GM21390 (cell line): Measurements from ENCODE around the gene ACTR10.
A peak's percentile ranks its signal among the peaks of the same experiment; 100 is the strongest.

Source experiments
- ATAC-seq: cut with Tn5 transposase; IDR thresholded peaks from one replicate; pipeline ENCODE4 v1.9.1; 2021; ENCODE audit not compliant: unreplicated experiment

Gene ACTR10

GRCh38 chr14:58199726-58200479 is at the start of gene ACTR10:
TSS of gene ACTR10 (plus strand) at chr14:58200149. CDS start at chr14:58200218, 69 bp downstream.
- ATAC-seq, result peak; percentile 95

- no peak for ATAC-seq
Observed at GRCh38 chr14:58150243-58150805, 49.6 kb upstream of the ACTR10 start.

DNA sequence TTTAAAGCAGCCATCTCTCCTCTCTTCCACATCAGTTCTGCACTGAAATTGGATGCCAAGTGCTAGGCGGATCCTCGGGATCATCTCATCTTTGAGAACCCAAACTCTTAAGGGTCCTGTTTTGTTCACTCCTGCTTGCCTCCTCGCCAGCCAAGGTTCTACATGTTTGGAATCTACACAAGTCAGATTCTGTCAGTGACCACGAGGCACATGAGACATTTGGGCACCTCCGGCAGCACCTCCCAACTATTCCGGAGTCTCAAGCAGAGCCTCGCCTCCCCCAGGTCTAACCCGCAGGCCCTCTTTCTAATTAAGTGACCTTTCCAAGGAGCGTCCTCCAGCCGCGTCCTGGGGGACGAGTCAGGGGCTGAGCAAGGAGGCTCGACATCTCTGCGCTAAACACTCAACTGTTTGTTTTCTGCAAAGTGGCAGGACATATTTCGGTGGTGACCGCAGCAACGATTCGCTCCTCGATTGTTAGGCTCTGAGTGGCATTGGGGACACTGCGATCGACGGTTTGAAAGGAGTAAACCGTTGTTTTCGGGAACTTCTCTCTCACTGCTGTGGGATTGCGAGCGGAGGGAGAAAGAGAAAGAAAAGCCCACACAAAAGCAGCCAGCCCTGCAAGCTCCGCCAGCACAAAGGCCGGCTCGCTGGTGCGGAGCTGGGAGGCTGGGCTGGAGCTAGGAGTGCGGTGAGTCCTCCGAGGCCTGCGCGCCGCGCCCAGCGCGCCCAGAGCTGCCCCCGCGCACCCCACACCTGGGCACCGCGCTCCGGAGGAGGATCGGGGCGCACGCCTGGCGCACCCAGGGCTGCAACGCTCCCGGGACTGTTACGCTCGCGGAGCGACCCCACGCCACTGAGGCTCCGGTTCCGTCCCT is 48.6 kb upstream of the ACTR10 start:
- ATAC-seq, result no peak

DNA sequence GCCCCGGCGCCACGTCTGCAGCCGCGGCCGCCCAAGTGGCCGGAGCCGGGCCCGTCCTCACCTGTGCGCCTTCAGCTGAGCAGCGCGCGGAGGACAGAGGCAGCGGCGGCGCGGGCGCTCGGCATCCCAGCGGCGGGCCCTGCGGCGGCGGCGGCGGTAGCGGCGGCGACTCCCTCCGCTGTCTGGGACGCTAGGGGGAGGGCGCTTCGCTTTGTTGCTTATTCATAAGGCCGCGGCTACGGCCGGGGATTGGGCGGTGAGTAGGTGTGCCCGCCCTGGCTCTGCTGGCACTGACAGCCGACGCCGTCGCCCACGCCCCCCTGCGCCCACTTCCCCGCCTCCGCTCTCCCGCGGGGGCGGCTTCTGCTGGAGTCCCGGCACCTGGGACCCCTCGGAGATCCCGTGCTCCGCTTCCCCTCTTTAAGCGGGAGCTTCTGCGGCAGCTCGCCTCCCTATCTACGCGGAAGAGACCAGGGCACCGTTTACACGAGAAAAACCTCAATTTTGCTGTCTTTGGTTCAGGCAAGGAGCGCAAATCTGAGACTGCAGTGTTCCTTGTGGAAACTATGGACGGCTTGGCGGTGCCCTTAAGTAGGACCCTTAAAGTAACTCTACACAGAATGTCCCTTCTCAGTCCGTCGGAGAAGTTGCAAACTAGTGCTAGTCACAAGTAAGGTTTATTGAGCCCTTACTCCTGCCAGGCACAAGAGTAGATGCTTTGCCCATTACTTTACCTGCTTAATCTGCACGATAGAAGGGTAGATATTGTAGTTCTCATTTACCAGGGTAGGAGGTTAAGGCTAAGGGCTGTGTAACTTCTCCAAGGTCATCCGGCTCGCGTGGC is 47.7 kb upstream of the ACTR10 start, which contains the start of gene ARMH4:
Gene ARMH4 (minus strand): TSS at position 200 of the 844 bp plus-strand sequence. CDS start 12,855 bp downstream, outside the sequence.
- ATAC-seq, result peak; percentile 95

DNA sequence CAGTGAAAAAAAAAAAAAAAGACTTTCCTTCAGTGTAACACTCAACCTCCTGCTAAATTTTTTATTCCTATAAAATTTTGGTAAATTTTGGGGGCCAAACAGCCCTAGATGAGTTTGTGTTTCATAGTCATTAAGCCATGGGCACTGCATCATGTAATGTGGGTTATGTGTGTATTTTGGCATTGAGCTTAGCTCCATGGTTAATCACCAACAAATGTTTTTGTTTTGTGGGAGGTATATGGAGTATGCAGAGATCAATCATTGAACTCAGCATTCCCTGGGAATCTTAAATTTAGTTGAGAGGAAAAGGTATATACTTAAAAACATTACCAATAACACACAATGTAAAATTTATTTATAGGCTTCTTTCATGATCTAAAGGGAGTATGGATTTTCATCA is 39.4 kb upstream of the ACTR10 start:
- ATAC-seq, result no peak

DNA sequence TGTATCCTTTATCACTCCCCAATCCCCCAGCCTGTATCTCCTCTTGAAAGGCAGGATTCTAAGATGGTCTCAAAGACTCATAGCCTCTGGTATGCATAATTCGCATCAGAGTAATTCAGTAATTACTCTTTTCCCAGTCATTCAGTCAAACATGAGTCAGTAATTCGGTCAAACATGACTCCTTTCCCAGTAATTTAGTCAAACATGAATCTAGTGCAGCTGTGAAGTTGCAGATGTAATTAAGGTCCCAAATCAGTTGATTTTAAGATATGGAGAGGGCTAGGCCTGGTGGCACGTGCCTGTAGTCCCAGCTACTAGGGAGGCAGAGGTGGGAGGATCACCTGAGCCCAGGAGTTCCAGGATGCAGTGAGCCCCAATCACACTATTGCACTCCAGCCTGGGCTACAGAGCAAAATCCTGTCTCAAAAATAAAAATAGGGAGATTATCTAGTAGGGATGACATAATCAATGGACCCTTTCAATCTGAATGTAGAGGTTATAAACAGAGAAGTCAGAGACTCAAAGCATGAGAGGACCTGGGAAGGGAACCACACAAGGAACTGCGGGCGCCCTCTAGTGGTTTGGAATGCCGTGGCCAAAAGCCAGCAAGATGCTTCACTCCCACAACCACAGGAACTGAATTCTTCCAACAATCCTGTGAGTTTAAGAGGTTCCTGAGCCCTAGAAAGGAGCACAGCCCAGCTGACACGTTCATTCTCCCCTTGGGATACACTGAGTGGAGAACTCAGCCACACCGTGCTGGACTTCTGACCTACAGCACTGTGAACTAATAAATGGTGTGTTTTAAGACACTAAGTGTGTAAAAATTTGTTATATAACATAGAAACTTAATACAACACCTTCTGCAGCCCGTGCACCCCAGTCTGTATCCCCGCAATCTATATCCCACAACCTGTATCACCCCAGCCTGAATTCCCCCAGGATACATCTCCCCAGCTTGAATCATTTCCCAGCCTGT is 33.7 kb upstream of the ACTR10 start:
- ATAC-seq, result peak; percentile 58

DNA sequence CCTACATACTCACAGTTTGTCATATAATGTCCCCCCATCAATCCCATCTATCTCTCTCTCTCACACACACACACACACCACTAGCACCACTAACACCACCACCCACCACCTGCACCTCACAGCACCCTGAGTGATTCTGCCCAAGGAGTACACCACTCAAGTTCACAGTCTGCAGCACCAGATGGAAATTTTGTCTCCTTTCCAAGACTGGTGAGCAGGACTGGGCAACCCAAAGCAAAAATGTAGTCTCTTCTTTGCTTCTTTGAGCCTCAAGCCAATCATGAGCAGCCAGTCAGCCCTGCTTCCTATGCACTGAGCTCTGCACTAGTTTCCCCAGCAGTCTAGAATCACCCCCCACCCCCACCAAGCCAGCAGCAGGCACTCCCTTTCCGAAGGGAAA is 32.9 kb upstream of the ACTR10 start:
- no peak for ATAC-seq

GRCh38 chr14:58167891-58168290 is 32.1 kb upstream of the ACTR10 start:
- ATAC-seq, result no peak

DNA sequence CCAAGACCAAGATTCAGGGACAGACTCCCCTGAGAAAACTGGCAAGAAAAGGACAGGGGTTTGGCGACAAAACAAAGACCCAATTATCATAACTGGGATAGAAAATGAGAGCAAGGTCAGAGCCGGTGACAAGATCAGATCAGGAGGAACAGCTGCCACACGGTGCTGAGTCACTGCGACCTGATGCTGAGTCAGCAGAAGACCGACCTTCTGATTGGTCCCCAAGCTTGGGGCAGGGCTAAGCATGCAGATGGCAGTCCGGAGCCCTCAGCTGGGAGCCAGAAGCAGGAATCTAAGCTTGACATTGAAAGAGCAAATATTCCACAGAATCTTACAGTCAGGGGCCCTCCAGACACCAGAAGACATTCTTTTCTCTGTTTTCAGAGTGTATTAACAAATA is 28.9 kb upstream of the ACTR10 start:
- peak; percentile 92 for ATAC-seq

GRCh38 chr14:58177125-58177524 is 22.8 kb upstream of the ACTR10 start:
- no peak for ATAC-seq

DNA sequence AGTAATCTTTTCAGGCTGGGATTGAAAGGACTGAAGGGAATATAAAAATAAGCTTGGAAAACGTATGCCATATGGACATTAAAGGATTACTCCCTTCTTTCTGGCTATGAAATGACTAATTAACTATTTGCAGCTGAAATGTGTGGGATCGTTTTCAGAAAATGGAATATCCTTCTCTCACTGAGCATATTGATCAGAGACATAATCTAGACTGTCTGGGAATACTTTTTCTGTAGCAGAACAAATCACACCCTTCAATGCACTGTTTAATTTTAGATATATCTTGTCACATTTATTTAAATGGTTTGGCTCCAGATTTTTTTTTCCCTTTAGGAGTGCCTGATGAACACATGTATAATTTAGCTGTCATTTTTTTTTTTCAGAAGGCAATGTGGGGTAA is 10.8 kb upstream of the ACTR10 start:
- no peak for ATAC-seq

DNA sequence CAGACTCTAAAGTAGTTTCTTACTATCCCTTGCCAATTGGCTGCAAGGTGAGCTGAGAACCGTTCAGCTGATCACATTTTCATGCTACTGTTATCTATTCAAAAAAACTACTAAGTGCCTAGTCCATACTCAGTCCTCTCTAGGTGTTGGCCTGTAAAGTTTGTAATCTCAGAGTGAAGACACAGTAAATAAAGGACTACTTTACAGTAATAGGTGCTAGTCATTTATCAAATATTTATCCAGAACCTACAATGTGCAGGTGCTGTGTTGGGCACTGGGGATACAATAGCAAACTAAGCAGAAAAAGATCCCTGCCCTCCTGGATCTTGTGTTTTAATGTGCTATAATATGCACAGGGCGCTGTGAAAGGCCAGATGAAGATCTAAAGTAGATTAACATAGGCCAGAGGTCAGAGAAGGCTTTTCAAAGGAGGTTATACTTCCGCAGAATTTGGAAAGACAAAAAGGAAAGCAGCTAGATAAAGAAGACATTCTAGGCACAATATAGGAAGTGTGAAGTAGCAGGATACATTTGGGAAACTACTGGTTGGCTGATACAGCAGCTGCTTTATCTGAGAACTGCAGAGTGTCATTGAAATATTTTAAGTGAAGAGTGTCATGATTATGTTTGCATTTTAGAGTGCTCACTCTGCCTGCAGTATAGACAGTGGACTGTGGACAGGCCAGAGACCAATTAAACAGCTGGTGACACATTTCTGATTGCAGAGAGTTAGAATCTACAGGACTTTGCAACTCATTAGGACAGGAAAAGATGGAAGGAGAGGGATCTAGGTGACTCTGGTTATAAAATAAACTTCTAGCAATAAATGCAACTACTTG is 8.0 kb upstream of the ACTR10 start:
- no peak for ATAC-seq

DNA sequence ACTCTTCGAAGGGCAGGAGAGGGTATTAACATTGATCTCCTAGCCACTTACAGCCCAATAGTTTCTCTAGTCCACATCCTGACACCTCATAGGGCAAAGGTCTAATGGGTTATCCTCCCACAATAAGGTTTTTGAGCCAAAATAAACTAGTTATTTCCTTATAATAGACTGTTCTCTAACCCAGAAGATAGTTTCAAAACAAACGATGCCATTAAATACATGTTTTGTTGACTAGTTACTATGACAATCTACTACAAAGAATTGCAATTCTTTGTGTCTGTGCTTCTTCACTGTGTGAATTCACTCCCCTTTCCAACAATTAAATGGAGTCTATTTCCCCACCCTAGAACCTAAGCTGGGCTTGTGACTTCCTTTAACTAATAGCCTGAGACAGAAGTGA is 6.4 kb upstream of the ACTR10 start:
- no peak for ATAC-seq

DNA sequence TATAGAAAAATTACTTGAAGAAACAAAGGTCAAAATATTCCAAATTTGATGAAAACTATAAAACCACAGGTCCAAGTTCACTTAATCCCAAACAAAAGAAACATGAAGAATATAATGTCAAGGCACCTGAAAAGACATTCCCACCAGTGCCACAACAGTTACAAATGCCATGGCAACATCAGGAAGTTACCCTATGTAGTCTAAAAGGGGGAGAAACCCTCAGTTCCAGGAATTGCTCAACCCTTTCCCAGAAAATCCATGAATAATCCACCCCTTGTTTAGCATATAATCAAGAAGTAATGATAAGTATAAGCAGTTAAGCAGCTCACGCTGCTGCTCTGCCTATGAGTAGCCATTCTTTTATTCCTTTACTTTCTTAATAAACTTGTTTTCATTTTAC is 3.8 kb upstream of the ACTR10 start:
- ATAC-seq, result no peak

GRCh38 chr14:58198086-58198485 is 1.9 kb upstream of the ACTR10 start:
- no peak for ATAC-seq

- ATAC-seq, result peak; percentile 5
Observed at GRCh38 chr14:58200480-58200841, 512 bp downstream of the ACTR10 start.

GRCh38 chr14:58200846-58201245 is 897 bp downstream of the ACTR10 start:
- ATAC-seq, result no peak

- ATAC-seq, result no peak
Observed at GRCh38 chr14:58213176-58213575, 13.2 kb downstream of the ACTR10 start.
